Esophagus mucosa (tissue), 1 donor: Measurements from ENCODE around the gene L2HGDH. TPM values are rescaled to one million over a fixed set of nuclear protein-coding genes. Genes with fewer than 3 reads are reported as not detected.
"Not testable (repeated sequence)": the region's sequence is repeated elsewhere in the genome, so short reads cannot be mapped to it uniquely, and the experiment has no call there.

Experiments used
- ATAC-seq: fragments of 200-7000 bp; cut with Tn5 transposase; one replicate; pipeline ENCODE4 v1.9.1; 2020
- total RNA-seq: library from RNA; stranded (reverse); gene quantifications from one replicate; pipeline ENCODE4 v1.2.4, GENCODE V29; 2023
- donor health status: DM: yes; HTN: yes; CAD: no.

Gene L2HGDH
- 6.0 TPM for total RNA-seq

- peak; percentile 98 for ATAC-seq
Measured at GRCh38 chr14:50311972-50312733, at the start of gene L2HGDH, which contains the start of gene DMAC2L. L2HGDH (minus strand) TSS chr14:50312229; CDS start chr14:50312150, 79 bp downstream. DMAC2L (plus strand) TSS chr14:50312324; CDS start chr14:50321488, 9,164 bp downstream.

DNA sequence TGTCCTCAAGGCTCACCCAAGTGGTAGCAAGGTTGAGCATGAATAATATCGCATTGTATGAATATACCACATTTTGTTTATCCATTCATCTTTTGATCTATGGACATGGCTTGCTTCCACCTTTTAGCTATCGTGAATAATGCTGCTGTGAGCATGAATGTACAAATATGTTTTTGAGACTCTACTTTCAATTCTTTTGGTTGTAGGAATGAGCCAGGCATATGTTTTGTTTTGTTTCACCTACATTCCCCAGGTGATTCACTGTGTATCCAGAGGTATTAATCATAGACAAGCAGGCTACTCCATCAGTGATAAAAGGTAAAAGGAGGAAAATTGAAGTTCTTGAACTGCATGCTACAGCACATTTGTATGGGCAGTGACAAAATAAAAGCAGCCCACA is 48.8 kb upstream of the L2HGDH start:
- ATAC-seq, result peak; percentile 79

- ATAC-seq, result no peak
Measured at GRCh38 chr14:50360093-50360492, 48.1 kb upstream of the L2HGDH start.

- no peak for ATAC-seq
Measured at GRCh38 chr14:50359631-50360030, 47.6 kb upstream of the L2HGDH start.

- no peak for ATAC-seq
Measured at GRCh38 chr14:50357753-50358395, 45.8 kb upstream of the L2HGDH start.

GRCh38 chr14:50357124-50357523 is 45.1 kb upstream of the L2HGDH start:
- no peak for ATAC-seq

DNA sequence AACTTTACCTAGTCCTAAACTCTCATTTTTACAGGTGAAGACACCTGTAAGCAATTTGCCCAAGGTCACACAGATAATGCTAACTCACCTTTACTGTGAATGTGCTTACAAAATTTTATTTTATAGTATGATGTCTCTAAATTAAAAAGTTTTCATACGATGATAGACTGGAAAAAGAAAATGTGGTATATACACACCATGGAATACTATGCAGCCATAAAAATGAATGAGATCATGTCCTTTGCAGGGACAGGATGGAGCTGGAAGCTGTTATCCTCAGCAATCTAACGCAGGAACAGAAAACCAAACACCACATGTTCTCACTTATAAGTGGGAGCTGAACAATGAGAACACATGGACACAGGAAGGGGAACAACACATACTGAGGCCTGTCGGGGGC is 44.3 kb upstream of the L2HGDH start:
- not testable (repeated sequence) for ATAC-seq

GRCh38 chr14:50355692-50356091 is 43.7 kb upstream of the L2HGDH start:
- ATAC-seq, result no peak

- no peak for ATAC-seq
Measured at GRCh38 chr14:50354527-50354926, 42.5 kb upstream of the L2HGDH start.

- ATAC-seq, result no peak
Measured at GRCh38 chr14:50353126-50353525, 41.1 kb upstream of the L2HGDH start.

DNA sequence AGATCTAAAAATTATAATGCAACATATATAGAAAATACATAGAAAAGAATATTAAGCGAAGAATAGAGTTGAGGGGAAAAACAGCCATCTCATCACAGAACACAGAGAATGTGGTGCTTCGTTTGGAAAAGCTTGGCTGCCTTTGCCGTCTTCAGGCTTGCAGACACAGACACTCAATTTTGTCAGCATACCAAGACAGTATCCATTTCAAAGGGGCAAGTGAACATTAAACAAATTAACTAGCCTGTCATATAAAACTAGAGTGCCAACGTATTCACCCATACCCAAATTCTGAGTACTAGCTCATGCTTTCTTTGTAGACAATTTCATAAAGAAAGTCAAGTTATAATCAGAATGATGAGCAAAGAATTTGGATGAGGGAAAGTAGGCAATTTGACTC is 40.6 kb upstream of the L2HGDH start:
- ATAC-seq, result no peak

DNA sequence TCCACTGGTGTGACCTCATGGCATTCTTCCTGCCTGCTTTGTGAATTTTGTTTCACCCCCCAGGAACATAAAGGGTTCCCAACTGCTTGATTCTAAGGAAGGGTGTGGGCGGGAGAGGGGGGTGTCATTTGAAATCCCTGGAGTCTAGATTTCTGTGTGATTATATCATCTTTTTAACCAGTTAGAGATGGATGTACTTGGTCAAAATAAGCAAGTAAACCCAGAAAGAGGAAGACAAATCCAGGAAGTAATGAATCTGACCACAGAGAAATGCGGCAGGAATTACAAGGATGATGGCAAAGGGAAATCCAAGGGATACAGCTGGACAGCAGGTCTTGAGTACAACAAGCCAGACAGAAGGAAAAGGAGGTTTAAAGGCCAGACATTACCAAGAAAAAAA is 38.9 kb upstream of the L2HGDH start:
- no peak for ATAC-seq

DNA sequence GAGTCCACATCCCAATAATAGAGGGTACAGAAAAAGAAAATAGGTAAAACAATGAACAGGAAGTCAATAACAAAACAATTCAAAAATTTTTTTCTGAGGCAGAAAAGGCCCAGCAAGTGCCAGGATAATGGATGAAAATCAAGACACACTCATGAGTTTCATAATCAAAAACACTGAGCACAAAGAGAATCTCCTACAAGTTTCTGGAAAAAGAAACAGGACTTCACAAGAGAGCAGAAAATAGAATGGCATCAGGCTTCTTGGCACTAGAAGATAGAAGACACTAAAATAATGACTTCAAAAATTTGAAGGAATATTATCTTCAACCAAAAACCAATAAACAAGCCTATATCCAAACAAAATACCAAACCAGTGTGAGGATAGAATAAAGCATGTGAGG is 36.9 kb upstream of the L2HGDH start:
- no peak for ATAC-seq

- peak; percentile 86 for ATAC-seq
Measured at GRCh38 chr14:50347521-50347920, 35.5 kb upstream of the L2HGDH start.

DNA sequence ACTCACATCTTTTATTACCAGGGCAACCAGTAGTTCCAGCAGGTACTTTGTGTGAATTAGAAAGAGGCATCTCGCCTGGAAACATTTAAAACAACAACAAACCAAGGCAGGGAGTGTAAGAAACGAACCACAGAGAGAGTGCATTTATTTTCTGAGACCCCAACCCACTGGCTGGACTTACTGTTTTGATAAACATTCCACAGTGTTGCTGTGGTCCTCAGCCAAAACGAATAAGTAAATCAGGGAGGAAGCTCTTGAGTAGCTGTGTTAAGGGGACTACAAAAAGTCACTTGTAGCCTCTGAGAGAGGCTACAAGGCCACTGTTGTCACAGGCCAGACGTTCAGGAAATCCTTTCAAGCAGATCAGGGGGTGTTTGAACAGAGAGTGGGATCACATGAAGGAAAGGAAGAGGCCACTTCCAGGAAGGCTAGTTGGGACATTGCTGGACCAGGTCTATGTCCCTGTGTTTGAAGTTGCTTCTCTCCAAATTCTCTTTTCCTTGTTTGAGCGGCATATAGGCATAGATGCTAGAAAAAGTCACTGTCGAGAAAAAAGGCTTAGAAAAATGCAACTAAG is 33.9 kb upstream of the L2HGDH start:
- no peak for ATAC-seq

GRCh38 chr14:50344876-50345563 is 33.0 kb upstream of the L2HGDH start:
- no peak for ATAC-seq

GRCh38 chr14:50344116-50344775 is 32.2 kb upstream of the L2HGDH start:
- no peak for ATAC-seq

DNA sequence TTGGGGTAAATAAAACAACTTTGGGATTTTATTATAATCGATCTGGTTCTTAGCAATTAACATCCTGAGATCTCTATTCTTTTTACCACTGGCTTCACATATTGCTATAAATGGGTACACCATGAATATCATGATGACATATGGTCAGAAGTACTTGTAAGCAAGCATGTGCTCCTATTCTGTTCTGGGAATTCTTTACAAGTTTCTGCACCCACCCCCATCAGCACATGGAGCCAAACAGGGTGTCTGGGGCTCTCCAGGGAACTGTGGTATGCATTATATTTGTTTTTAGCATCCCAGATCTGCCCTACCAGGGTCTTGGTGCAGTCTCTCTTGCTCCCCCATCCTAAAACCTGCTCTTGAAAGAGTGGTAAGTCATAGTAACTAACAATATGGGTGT is 31.4 kb upstream of the L2HGDH start:
- ATAC-seq, result no peak

DNA sequence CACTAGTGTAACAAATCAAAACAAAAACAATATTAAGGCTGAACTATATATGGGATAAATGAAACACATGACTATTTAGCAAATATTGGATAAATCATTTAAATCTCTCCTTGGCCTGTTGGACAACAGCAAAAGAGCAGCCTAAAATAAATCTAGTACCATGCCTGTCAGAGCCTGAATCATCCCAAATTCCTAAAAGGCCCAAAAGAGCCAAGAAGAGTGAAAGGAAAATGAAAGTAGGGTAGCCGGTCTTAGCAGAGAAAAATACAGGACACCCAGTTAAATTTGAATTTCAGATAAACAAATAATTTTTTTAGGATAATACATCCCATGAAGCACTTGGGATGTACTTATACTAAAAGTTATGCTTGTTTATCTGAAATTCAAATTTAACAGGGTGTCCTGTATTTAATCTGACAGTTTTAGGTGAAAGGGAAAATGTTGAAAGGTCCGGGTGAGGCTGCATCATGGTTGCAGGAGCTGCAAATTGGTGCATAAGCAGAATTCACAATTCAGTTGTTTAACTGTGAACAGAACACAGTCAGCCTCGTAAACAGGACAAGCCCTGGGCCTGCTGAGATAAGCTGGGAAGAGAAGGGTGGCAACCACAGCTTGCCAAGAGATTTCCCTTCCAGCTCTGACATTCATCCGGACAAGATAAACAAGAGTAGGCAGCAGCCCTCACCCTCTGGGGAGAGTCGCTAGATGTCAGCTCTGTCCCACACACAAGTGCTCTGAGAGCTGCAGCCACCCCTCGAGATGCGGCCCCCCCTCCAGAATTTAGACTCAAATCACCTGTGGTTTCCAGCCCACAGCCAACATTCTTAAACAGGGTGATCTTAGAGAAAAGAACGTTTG is 30.4 kb upstream of the L2HGDH start:
- ATAC-seq, result peak; percentile 56

- ATAC-seq, result no peak
Measured at GRCh38 chr14:50340963-50341362, 28.9 kb upstream of the L2HGDH start.

DNA sequence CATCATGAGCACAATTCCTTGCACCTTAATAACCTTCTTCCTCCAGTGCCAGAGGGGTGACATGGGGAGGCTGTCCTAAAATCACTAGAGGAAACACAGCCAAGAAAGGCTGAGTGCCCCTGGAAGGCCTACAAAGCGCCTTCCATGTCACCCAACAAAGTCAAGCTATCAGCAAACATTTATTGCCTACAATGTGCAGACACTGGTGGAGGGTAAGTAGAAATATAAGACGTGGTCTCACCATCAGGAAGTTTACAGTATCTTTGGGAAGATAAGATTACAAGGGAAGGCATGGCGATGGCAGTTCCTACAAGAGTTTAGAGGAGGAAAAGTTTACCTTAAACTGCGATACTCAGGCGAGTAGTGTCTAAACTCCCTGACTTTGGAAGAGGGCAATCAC is 28.0 kb upstream of the L2HGDH start:
- no peak for ATAC-seq
